ENCODE data around the gene SWT1.

DNA sequence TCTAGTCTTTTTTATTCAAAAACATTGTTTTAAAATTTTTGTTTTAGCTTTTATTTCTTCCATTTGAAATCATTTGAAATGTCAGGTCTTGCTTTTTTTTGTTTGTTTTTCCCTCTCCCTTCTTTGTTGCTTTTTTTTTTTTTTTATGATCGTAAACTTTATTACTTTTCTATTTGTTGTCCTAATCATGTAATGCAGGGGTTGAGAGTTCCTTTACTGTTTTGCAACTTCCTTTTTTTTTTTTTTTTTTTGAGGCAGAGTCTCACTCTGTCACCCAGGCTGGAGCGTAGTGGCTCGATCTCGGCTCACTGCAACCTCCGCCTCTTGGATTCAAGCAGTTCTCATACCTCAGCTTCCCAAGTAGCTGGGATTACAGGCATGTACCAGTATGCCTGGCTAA lies 135.3 kb downstream of the SWT1 start:
- TF ChIP-seq EZH2phosphoT487 (IDR thresholded peaks at IDR 0.05; ENCODE audit: insufficient read depth, low read depth) (no peak), EZH2 (IDR thresholded peaks at IDR 0.05; ENCODE audit: insufficient read depth, poor library complexity, severe bottlenecking) (no peak)

Data from GM23248 (cell line).